ENCODE measurements around the gene TLK2. TPM values are rescaled to one million over a fixed set of nuclear protein-coding genes. Genes with fewer than 3 reads are reported as not detected.

The TLK2 gene
- total RNA-seq, 1 experiment from 2014 or later, result 48.6 TPM

Small RNA genes lying within 50 kb of the gene (small RNA-seq; reads per million reads assigned to genes)
- not detected for gene RF00019

Other genes starting within 250 kb of the TLK2 start
- not detected in 2 replicates for gene EFCAB3, start 98.3 kb upstream of the TLK2 start, total RNA-seq (2014; rRNA removed; shearing (Covaris generic); ENCODE audit: low replicate concordance)
- 14.4 and 17.9 TPM in 2 replicates for gene METTL2A, start 54.9 kb upstream of the TLK2 start, total RNA-seq (2014; rRNA removed; shearing (Covaris generic); ENCODE audit: low replicate concordance)
- gene MRC2, start 148.8 kb downstream of the TLK2 start, total RNA-seq (2014; rRNA removed; shearing (Covaris generic); ENCODE audit: low replicate concordance), result 0.26 and 2.3 TPM in 2 replicates

All from Karpas-422 (cell line).